NAMALWA (cell line): Measurements from ENCODE around the gene MCTP2.
"Not testable (repeated sequence)": the region's sequence is repeated elsewhere in the genome, so short reads cannot be mapped to it uniquely, and the experiment has no call there.

ENCODE experiments used
- DNase-seq: peaks from one replicate; pipeline ENCODE4 v3.0.0-alpha.2; 2015; ENCODE audit warnings: low spot score

MCTP2 gene

DNA sequence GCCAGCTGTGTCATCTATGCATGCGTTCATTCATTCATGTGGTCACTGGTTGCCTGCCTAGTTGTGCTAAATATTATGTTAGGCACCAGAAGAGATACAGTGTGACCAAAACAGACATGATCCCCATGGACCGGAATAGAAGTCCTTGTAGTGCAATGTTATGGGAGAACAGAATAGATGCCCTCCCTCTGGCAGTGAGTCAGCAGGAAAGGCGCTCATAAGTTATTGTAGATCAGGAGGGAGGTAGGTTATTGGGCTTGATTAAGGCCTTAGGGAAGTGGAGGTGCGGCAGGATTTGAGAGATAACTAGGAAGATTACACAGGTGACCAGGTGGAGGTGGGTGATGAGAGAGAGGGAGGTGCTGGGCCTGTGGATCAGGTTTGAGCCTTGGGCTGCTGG is 5.2 kb downstream of the MCTP2 start:
- DNase-seq, result no peak

DNA sequence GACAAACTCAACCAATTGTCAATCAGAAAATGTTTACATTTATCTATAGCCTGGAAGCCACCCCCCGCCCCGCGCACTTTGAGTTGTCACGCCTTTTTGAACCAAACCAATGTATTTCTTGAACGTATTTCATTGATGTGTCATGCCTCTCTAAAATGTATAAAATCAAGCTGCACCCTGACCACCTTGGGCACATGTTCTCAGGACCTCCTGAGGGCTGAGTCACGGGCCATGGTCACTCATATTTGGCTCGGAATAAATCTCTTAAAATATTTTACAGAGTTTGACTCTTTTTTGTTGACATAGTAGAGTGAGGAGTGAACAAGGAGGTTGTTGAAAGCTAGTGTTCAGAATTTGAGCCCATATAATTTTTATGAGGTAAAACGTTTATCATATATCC is 6.5 kb downstream of the MCTP2 start:
- DNase-seq, result no peak

DNA sequence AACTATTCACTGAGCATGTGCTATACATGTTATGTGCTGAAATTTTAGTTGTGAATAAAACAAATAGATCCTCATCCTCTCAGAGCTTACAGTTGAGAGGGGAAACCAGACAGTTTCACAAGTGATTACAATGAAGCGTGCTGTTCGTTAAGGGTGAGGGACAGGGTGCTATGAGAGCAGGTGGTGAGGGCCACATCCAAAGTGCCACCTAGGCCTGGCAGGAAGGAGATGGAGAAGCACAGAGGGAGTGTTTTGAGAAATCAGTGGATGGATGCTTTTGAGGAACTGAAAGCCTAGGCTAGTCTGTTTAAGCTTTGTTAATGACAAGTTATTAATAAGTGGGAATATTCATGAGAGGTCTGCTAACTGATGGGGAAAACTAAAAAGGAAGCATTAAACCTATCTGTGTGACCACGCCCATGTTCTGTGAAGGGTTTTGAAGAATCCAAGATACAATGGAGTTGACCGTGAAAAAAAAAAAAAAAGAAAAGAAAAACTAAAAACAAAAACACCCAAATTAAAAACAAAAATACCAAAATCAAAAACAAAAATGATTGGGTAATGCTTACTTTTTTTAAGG is 7.3 kb downstream of the MCTP2 start:
- DNase-seq, result peak; percentile 75

DNA sequence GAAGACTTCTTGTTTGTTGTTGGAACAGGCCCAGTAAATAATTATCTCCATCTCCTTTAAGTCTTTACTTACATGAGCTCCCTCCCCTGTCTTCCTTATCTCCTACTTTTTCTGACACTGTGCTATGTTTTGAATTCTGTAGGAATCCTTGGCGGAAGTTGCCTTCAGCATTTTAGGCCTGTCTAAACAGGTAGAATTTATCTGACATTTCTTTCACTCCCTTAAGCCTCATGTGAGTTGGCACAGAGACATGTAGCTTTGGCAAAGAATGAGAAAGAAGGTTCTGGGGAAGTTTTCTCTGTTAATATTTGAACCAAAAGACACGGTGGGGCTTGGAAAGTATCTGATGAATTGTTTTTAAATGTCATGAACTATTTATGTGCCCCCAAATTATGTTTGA is 8.1 kb downstream of the MCTP2 start:
- no peak for DNase-seq

DNA sequence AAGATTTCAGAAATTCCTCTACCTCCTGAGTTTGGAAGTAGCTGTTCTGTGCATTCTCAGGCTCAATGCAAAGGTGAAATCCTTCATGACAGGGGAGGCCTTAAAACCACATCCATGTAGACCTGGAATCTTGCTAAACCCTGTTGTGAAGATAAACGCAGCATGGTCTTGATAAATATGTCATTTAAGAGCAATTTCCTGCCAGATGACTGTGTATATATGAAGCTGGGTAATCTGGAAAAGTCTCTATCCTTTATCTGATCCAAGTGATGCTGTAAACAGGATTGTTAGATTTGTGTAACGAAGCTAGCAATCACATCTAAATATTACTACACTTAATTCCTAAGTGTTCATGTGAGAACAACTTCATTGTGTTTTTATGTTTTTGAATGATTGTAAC is 9.1 kb downstream of the MCTP2 start:
- no peak for DNase-seq

DNA sequence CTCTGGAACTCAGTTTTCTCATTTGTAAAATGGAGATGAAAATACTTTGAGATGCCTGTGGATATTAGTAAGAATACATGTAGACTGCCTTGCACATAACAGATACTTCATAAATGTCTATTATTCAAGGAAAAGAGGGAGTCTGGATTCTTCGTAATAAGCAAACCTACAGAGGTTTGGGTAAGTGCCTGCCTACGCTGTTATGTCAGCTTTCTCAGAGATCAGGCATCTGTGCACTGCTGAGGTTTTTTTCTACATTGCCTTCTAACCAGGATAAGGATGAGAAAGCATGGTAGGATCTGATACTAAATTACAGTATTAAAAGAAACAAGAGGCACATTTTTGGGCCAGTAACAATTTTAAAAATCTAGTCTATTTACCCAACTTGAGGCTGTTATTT is 10.9 kb downstream of the MCTP2 start:
- DNase-seq, result no peak

DNA sequence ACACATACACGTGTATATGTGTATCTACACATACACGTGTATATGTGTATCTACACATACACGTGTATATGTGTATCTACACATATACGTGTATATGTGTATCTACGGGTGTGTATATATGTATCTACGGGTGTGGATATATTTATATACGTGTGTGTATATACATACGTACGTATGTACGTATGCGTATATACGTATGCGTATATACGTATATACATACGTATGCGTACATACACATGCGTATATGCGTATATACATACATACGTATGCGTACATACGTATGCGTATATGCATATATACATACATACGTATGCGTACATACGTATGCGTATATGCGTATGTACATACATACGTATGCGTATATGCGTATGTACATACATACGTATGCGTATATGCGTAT is 11.6 kb downstream of the MCTP2 start:
- not testable (repeated sequence) for DNase-seq

DNA sequence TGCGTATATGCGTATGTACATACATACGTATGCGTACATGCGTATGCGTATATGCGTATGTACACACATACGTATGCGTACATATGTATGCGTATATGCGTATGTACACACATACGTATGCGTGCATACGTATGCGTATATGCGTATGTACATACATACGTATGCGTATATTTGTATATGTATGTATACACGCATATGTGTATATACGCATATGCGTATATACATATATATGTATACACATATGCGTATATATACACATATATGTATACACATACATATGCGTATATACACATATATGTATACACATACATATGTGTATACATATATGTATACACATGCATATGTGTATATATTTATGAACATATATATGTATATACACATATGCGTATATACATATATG is 12.1 kb downstream of the MCTP2 start:
- DNase-seq, result no peak

DNA sequence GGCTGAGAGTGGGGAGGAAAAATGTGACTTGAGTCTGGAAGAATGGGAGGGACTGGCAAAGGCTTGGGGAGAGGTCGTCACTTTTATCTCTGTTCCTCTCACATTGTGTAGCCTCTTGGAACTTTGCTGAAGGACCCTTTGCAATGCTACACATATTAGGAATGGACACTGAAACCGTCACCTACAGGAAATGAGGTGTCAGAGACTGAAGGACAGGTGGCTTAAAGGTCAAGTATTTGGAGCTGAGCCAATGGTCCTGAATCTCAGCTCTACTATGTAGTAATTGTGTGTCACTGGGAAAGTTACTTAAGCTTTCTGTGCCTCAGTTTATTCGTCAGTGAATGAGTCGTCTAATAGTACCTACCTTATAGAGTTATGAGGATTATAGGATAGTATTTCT is 14.7 kb downstream of the MCTP2 start:
- DNase-seq, result no peak

DNA sequence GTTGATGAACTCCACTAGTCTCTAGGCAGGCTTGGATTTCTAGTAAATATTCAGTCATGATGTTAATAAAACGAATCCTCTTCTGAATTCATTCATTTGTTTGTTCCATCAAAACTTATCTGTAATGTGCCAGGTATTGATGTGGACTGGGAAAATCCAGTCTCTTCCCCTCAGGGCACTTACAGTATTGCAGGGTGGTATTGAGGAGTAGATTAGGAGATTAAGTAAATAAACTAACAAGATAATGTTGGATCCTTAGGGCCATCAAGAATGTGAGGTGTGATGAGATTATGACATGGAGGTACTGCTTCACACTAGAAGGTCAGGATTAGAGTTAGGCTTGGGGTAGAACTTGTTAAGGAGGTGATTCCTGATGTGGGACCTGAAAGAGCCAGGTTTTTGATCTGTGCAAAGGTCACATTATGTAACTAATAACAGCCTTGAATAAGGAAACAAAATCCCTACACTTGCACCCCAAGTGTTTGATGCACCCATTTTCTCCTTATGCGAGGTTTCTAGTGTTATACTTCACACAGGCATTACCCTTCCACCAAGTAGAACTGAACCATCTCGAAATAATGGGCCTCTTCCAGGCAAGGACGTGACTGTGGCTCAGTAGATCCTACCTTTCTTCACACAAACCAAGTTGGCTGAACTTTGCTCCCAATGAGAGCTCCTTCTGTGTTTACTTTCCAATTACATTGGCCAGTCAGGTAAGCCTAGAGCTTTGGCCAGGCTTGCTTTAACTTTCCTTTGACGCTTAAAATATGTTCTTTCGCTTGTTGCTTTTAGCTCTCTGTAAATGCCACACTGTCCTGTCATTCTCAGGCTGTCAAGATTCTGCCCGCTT is 16.7 kb downstream of the MCTP2 start:
- DNase-seq, result no peak

DNA sequence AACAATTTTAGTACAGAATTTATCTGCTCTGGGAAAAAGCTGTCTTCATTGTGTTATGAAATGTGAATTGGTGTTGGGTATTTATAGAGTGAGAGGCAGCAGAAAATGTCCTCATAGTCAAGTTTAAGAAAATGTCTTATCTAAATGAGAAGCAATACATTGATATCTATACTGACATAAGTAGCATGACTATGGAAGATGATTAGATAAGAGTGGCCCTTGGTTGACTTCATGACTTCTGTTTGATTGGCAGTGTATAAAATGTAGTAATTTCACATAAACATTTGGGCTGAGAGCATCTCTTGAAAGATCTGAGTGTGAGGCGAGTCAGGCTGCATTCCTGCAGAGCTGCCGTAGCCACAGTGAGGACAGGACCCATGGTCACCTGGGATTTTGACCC is 19.4 kb downstream of the MCTP2 start:
- no peak for DNase-seq

DNA sequence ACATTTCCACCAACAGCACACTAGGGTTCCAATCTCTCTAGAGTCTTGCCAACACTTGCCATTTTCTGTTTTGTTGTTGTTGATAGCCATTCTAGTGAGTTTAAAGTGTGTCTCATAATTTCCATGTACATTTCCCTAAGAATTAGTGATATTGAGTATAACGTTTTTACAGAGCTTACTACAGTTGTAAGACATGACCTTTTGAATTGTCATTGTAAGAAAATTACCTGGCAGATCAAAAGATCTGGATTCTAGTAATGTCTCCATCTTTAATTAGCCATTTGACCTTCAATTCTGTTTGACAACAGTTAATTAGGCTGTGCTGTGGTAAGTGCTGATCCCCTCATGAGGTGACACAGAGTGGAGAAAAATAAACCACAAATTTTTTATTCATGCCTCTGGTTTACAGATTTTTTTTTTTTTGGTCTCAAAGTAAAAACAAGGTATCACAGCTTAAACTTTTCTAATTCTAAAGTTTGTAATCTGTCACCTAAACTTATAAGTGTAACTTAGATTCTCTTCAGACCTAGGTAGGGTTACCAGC is 20.9 kb downstream of the MCTP2 start:
- DNase-seq, result no peak

DNA sequence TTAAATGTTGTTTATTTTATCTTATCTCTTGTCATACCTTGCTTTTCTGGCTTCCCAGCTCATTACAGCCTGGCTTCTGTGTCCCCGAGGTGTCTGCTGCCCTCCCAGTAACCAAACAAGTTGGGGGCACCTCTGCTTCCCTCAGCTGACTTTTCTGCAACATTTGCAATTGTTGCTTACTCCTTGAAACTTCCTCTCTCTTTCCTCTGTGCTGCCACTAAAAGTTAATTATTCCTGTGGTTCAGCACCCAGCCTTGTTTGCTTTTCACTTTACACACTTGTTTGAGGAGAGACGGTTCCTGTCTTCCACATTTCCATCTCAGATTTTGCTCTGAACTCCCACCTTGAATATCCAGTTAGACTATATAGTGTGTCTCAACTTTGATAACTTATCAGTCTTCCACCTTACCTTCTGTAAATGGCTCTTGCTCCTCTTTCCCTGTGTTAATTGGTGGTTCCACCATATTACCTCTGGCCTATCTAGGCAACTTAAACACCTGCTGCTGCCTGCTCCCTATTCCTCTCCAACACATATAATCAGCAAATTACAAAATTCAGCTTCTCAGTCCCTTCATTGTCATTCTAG is 21.6 kb downstream of the MCTP2 start:
- no peak for DNase-seq

DNA sequence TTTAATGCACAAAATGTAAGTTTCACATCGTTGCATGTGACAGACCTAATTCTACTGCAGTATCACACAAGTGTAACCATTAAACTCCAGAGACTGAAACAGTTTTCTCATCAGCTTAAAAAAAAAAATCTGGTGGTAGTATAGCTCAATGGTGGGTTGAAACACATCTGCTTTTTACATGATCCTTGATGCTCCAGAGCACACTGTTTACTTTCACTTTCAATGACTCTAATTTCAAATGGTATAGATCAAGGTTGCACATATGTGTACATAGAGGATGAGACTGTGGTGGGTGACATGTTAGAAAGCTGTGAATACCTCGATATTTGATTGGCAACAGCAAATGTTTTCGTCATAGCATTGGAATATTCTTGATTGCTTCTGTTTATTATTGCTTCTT is 22.4 kb downstream of the MCTP2 start:
- DNase-seq, result peak; percentile 79

DNA sequence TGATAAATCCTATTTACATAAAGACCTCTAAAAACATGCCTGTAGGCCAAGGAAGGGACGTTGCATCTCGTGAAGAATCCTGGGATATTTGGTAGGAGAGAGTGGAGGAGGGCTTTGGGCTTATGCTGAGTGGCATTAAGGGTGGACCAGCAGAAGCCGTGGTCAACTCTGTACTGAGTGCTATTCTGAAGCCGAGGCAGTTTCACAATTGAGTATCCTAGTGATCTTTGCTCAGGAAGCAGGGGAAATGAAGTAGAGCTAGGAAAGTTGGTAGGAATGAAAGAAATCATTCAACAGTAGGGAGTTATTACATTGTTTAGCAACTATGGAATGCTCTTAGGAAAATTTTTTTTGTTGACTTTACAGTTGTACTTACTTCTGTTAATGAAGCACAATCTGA is 24.2 kb downstream of the MCTP2 start:
- no peak for DNase-seq

DNA sequence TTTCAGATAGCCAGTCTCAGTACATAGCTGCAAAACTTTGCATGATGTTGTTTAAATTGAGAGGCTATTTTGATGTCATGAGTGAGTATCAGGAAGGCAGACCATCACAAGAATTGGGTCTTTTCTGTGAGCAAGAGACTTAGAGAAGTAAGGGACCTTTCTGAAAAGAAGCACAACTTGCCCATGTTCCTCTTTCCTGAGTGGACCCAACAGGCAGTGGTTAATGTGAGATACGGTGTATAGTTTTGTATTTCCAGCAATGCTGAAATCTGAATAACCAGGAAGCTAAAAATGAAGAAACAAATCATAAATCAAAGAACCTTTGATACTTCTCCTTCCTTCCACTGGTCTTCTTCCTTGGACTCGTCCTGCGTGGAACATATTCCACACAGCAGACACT is 25.1 kb downstream of the MCTP2 start:
- DNase-seq, result no peak

DNA sequence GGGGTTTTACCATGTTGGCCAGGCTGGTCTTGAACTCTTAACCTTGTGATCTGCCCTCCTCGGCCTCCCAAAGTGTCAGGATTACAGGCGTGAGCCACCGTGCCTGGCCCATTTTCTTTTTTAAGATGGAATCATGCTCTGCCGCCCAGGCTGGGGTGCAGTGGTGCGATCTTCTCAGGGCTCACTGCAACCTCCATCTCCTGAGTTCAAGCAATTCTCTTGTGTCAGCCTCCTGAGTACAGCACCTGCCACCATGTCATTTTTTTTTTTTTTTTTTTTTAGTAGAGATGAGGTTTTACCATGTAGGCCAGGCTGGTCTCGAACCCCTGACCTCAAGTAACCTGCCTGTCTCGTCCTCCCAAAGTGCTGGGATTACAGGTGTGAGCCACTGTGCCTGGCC is 26.4 kb downstream of the MCTP2 start:
- DNase-seq, result peak; percentile 59

DNA sequence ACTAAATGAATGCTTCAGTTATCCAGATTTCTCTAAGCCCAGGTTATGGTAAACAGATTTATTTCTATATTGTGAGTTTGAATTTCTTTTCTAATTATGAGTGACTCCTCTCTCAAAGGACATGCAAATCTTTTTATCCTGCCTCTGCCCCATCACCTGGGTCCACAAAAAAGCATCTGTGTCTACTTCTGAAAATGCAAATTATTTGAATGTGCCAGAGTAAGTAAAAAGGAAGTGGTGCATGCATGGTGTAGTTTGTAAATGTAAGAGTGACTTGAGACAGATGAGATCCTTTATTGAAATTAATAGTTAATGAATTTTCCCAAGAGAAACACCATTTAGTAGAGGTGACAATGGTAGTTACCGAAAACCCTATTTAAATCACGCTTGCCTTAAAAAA is 26.9 kb downstream of the MCTP2 start:
- peak; percentile 95 for DNase-seq

DNA sequence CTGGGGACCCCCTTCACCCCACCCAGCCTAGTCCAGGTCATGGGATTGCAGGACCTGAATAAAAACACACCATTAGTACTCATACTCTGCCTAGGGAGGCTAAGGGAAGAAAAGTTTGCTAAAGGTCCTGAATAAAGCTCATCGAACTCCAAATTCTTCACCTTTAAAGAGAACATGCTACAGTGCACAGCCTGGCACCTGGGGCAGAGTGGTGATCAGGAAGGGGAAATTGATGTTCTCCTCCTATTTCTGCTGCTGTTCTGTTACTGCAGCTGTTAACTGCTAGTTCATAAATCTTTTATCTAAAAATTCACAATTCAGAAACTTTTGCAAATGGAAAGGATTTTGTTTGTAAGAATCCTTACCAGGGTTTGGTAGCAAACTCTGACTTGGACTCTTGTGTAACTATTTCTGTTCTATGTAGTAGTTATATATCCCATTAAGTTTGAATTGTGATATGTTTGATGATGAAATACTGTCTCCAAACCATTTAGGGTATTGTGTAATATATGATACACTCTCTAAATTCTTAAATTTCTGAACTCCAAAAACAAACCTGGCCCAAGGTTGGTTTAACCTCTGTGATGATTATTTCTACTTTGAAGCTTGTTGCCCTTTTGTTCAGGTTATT is 27.9 kb downstream of the MCTP2 start:
- DNase-seq, result peak; percentile 65

DNA sequence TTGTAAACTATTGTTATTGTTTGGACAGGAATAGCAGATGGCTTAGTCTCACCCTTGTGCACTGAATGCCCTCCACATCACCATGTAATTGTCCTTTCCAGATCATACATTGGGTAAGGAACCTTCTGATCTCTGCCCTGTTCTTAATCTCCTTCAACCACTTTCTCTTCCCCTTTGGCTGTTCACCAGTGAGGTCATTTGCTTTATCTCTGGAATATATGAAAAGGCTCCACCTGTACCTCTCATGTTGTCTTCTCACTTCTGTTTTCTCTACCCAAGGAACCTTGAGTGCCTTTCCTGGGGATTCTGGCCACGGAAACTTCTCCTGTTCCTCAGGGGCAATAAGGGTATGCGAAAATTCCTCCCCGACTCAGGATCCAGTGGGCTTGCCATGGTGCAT is 28.5 kb downstream of the MCTP2 start:
- peak; percentile 73 for DNase-seq

DNA sequence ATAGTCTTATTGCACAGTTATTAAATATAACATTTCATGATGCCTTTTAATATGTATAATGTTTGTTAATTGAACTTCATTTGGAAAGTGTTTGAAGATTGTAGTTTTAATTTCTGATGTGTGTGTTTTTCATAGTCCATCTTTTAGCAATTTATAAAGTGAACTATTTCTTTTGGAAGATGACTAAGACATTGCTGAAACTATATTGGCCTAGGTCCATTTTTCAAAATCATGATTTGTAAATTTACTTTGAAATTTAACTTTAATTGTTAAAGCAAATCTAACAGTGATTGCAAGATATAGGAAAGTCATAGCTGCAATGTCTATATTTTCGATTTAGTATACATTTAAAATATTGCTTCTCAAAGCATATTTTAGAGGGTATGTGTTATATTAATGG is 30.8 kb downstream of the MCTP2 start:
- DNase-seq, result no peak

DNA sequence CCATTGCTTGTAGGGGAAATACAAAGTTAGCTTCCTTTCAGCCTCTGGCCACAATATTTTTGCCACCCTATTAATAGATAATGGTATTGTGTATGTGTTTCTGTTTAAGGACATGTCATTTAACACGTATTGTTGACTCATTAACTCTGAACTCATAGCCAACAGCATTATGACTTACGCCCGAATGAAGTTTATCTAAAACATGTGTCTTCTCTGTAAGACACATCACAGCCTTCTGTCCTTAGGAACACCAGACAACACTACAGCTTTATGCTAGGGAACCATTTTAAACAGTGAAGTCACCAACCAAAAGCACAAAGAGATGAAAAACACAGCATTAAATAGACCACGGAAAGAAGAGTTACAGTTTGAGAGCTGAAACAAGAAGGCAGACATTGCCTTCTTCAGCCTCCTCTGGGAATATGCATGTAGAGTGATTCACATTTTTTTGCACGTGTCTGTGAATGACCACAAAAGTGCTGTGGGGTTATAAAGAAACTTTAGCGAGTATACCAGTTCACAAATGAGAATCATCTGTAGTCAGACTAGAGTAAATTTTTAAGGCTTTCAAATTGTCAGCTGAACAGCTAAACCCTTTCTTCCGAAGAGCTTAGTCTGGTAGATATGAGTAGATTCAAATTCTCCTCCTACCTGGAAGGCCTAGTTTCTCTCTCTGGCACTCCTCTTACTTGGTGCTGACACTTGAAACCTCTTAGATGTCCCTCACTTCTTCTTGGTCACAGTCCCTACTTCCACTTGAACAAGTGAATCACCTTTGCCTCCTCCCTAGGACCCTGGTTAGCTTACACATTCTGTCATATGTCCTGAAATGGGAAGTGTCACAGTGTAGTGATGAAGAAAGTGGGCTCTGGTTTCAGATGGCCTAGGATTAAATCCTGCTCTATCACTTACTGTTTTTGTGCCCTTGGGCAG is 32.2 kb downstream of the MCTP2 start:
- peak; percentile 45 for DNase-seq
